HG03442 (cell line): ENCODE results near the gene OR5T3.
"Not testable (repeated sequence)": the region's sequence is repeated elsewhere in the genome, so short reads cannot be mapped to it uniquely, and the experiment has no call there.

Experiments used
- ATAC-seq: cut with Tn5 transposase; IDR thresholded peaks from one replicate; pipeline ENCODE4 v1.9.1; 2021; ENCODE audit warnings: mild to moderate bottlenecking, moderate library complexity; ENCODE audit not compliant: unreplicated experiment

Gene OR5T3

DNA sequence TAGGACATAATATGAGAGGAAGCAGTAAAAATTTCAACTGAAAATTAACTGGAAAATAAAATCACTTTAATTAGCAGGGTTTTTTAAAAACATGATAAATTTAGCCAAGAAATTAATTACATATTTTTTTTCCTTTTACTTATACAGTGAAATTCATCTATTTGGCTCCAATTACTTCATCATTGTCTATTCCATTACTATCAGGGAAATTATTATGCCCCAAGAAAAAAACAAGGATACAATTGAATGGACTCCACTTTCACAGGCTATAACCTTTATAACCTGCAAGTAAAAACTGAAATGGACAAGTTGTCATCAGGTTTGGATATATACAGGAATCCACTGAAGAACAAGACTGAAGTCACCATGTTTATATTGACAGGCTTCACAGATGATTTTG lies at the start of gene OR5T3:
OR5T3 (plus strand) TSS at position 301 of the 400 bp plus-strand sequence; CDS start at position 301, 0 bp downstream.
- ATAC-seq = no peak

GRCh38 chr11:56207790-56208189 lies 44.3 kb upstream of the OR5T3 start:
- no peak for ATAC-seq

- no peak for ATAC-seq
Measured at GRCh38 chr11:56214537-56214936, 37.5 kb upstream of the OR5T3 start.

GRCh38 chr11:56219735-56220134 lies 32.3 kb upstream of the OR5T3 start:
- not testable (repeated sequence) for ATAC-seq

GRCh38 chr11:56234155-56234554 lies 17.9 kb upstream of the OR5T3 start, which contains the start of gene OR5T2:
Gene OR5T2, minus strand, starts transcription at chr11:56234255. Its CDS starts 1,193 bp downstream, at chr11:56233062.
- ATAC-seq = no peak

- ATAC-seq = no peak
Measured at GRCh38 chr11:56271092-56271491, 19.0 kb downstream of the OR5T3 start.

- no peak for ATAC-seq
Measured at GRCh38 chr11:56273854-56274253, 21.8 kb downstream of the OR5T3 start, which contains the start of gene OR5T1. Gene OR5T1, plus strand, starts transcription at chr11:56274154. Its CDS starts 1,485 bp downstream, at chr11:56275639.

- ATAC-seq = no peak
Measured at GRCh38 chr11:56292154-56292553, 40.1 kb downstream of the OR5T3 start, which contains the start of gene OR8H1. Gene OR8H1, minus strand, starts transcription at chr11:56292254. Its CDS starts 1,192 bp downstream, at chr11:56291062.

DNA sequence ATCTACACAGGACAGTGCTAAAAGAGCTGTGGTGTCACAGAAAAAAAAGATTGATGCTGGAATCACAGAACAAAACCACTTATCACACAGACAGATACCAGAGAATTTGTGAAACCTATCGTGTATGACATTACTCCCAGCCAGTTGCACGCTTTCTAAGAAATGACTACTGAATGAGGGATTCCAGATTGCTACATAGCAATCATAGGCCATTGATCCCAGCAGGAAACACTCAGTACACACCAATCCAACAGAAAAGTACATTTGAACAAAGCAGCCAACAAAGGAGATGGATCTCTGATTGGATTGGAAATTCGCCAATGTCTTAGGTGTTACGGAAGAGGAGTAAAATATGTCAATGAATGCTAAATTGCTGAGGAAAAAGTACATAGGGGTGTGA lies 44.8 kb downstream of the OR5T3 start:
- ATAC-seq = no peak
